ENCODE results near the gene RET.
A peak's percentile ranks its signal among the peaks of the same experiment; 100 is the strongest.
"Not testable (repeated sequence)": the region's sequence is repeated elsewhere in the genome, so short reads cannot be mapped to it uniquely, and the experiment has no call there.

Gene RET

DNA sequence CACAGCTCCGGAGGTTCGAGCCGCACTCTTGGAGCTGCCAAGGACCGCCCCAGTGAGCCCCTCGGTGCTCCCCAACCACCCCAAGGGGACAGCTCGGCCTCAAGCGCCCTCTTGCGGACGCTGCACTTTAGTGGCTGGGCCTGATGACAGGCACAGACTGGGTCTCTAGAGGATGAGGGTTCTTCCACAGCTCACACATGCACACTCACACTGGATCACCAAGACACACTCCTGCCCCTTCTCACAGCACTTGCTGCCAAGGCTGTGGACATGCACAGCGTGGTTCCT lies 2.1 kb downstream of the RET start:
- no peak for DNase-seq

GRCh38 chr10:43079856-43080255 lies 3.0 kb downstream of the RET start:
- DNase-seq = no peak

GRCh38 chr10:43082087-43082486 lies 5.2 kb downstream of the RET start:
- DNase-seq = peak in 2 of 3 experiments; percentile 66 to 87

GRCh38 chr10:43082746-43083145 lies 5.9 kb downstream of the RET start:
- no peak for DNase-seq

GRCh38 chr10:43083764-43084163 lies 6.9 kb downstream of the RET start:
- no peak for DNase-seq

DNA sequence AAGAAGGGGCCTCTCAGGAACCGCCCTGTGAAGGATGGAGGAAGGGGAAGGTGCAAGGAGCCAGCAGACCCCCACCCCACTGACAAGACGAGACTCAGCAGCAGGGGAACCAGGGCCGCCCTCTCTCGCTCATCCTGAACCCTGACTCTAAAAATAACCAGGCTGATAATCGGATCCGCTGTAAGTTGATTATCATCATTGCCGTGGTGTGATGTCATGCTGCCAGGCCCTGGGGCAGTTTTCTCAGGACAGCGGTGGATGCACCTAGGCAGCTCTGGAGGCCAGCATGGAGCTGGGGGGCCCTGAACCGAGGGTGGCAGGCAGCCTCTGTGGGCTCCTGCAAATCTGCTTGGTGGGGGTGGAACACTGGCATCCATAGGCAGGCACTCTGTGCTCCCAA lies 7.9 kb downstream of the RET start:
- DNase-seq = no peak

DNA sequence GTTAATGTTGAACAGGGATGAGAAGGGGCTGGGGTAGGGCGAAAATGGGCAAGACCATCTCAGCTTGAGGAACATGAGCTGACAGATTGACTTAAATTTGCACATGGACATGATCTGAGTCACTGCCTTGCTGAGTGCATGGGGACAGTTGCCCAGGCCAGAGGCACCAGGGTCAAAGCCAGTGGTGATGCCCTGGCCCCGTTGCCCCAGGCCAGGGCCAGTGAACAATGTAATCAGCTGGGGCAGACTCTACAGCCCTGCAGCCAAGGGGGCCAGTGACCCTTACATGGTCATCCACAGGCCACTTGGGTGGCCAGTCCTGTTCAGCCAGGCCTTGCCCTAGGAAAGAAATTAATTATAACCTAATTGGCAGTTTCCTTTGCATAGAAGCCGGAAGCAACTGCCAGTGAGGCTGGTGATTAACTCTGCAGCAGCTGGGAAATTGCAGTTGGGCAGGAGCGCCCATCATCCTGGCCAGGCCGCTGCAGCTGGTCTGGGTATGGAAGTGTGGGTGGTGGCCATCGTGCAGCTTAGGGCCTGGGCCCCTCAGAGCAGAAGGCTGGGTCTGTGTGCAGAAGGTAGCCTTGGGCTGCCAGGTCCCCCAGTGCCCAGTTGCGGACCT lies 9.6 kb downstream of the RET start:
- DNase-seq = peak in 2 of 3 experiments; percentile 16 to 68

DNA sequence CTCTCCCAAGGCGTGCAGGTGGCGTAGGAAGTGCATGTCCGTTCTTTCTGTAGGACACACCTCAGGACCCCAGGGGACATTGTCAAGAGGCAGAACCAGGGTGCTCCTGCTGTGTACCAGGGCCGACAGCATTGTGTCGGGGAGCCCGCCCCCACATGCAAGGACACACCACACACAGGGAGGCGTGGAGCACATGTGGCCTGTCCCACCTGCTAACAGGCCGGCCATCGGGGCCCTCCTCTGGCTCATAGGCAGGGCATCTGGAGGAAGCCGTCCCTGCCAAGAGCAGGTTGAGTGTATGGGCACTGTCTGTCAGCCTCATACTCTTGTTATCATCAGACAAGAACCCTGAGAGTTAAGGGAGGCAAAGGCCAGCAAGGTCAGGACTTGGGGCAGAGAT lies 12.7 kb downstream of the RET start:
- peak in 2 of 3 experiments; percentile 5 to 52 for DNase-seq

DNA sequence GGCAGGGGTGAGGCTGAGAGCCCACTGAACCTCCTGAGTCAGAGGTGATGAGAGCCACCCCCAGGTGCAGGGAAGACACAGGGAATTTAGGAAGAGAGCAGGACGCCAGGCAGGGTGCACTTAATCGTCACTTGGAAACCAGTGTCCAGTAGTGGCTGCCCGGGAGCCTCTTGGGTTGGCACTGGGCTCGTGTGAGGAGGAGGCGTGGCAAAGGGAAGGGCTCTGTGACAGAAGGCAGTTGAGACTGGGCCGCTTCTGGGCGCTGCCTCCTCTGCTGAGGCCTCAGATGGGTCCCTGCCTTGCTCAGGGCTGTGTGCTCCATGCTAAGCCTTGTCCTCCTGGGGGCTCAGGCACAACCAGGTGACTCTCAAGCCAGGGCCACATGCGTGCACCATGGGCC lies 13.3 kb downstream of the RET start:
- peak in 1 of 3 experiments; percentile 33 for DNase-seq

DNA sequence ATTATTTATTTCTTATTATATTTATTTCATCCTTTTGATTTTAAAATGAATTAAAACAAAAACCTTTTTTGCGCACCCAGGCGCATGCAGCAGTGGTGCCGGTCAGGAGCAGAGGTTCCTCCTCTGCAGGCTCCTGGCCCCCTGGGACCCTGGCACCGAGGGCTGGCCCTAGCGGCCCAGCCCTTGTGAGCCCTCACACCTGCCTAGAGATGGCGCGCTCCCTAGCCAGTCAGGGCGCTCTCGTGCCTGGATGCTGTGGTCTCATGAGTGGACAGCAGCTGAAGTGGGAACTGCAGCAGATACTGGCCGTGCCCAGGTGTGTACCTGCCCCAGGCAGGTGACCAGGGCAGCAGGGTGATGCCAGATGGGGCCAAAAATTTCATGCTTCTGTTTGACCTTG lies 13.8 kb downstream of the RET start:
- peak in 1 of 3 experiments; percentile 2 for DNase-seq

- DNase-seq = peak in 1 of 3 experiments; percentile 13
These were observed 15.0 kb downstream of the RET start for GRCh38 chr10:43091846-43092245.

DNA sequence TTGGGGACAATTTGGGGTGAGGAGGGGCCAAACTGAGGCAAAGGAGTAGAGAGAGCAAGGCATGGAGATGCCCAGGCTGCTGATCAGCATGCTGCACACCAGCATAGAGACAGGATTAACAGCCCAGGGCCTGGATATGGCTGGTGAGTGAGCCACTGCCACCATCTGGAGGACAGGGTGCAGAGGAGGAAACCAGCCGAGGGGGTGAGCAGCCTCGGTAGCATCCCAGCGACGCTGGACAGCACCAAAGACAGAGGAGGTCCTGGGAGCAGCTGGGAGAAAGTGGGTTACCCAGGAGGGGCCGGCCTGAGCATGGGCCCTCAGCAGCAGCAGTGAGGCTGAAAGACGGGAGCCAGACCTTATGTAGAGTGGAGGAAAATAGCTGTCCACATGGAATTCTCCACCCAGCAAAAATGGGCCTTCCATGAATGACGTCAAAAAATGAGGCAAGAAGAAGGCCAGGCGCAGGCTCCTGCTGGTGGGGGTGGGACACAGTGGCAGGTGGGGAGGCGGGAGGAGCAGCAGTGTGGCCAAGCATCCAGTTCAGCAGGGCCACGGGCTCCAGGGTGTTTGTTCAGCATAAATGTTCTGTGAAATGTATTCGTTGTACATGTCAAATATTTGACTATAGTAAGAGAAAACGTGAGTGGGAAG lies 16.7 kb downstream of the RET start:
- DNase-seq = peak in 2 of 3 experiments; percentile 60 to 85

DNA sequence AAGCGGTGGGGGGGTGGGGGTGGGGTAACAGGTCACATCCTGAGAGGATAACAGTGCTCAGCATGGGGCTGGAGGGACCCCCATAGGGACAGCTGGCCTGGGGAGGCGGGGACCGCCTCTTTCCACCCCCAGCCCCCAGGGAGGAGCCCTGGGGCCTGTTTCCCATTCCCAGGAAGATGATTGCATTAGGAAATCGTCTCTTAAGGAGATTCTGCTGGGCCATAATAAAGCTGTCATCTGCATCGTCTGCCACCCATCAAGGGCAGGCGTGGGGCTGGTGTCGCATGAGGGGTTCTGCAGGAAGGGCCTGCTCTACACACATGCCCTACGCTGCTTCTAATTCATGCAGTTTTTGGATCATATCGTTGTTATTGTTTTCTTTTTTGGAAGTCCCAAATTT lies 17.2 kb downstream of the RET start:
- peak in 2 of 3 experiments; percentile 60 to 85 for DNase-seq

- DNase-seq = not testable (repeated sequence)
These were observed 22.5 kb downstream of the RET start for GRCh38 chr10:43099339-43099738.

- no peak for DNase-seq
These were observed 23.1 kb downstream of the RET start for GRCh38 chr10:43099928-43100327.

GRCh38 chr10:43100366-43100765 lies 23.5 kb downstream of the RET start:
- DNase-seq = no peak

- no peak for DNase-seq
These were observed 25.4 kb downstream of the RET start for GRCh38 chr10:43102063-43102828.

- peak; percentile 56 to 76 (median 64) for DNase-seq
These were observed 28.5 kb downstream of the RET start for GRCh38 chr10:43105102-43105955.

- DNase-seq = no peak
These were observed 29.0 kb downstream of the RET start for GRCh38 chr10:43105956-43106229.

DNA sequence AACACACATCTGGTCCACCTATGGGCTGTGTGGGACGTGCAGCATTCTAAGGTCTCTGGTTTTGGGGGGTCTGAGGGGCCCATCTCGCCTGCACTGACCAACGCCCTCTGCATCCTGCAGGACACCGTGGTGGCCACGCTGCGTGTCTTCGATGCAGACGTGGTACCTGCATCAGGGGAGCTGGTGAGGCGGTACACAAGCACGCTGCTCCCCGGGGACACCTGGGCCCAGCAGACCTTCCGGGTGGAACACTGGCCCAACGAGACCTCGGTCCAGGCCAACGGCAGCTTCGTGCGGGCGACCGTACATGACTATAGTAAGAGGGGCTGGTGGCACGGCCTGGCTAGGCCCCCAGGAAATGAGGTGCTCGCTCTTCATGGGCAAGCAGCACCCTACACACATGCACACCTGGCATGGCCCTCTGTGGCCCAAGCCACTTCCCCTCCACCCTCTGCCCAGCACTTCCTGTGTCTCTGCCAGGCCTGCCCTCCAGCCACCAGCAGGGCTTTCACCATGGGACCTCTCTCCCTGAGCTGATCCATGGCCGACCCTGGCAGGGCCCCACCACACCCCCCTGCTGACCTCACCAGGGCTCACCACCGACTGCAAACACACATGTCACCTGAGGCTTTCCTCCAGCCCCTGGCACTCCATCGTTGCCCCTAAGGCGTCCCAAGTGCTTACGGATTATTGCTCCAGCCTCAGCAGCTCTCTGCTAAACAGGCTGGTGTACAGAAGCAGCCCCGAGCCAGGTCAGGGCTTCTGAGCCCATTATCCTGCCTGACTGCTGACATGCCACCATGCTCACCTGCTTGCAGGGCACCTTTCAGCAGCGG lies 29.6 kb downstream of the RET start:
- DNase-seq = no peak

GRCh38 chr10:43108951-43109350 lies 32.1 kb downstream of the RET start:
- DNase-seq = no peak

- DNase-seq = no peak
These were observed 32.9 kb downstream of the RET start for GRCh38 chr10:43109671-43110249.
